Endothelial cell of umbilical vein (primary cell): Measurements from ENCODE around the gene MACF1. TPM values are rescaled to one million over a fixed set of nuclear protein-coding genes. Genes with fewer than 3 reads are reported as not detected.

Experiments
- BruUV-seq: library from RNA; stranded (reverse); fragments of 400-500 nt; replicated peaks from 2 replicates; lab custom pipeline; 2021; lab: Mats Ljungman, UMichigan
- CTCF ChIA-PET: fragments of 300-600, 350-600 bp; sonication (Branson Sonifier 250); formaldehyde crosslinking; loops from one replicate; lab custom pipeline; 2021; ENCODE audit warnings: antibody characterized with exemption, inconsistent platforms; lab: Charles Lee
- POLR2A ChIA-PET: fragments of 300-600, 350-600 bp; sonication (Branson Sonifier 250); formaldehyde crosslinking; loops from one replicate; lab custom pipeline; 2021; ENCODE audit warnings: antibody characterized with exemption, inconsistent platforms; lab: Charles Lee
- DNase-seq: peaks from one replicate; pipeline ENCODE4 v3.0.0-alpha.2; 2011; ENCODE audit warnings: low read depth, low spot score
- FAIRE-seq: peaks from 2 replicates; lab custom pipeline; 2011; peaks lifted over from hg19 to GRCh38; lab: Jason Lieb, UNC
- H2AFZ ChIP-seq: 2 replicates; pipeline ENCODE4 v1.6.0; 2012; ENCODE audit warnings: low read depth, low read length, control low read depth, inconsistent platforms
- H3K27ac ChIP-seq: 2 replicates; pipeline ENCODE4 v1.5.1; 2011; ENCODE audit warnings: low read depth, mild to moderate bottlenecking, control low read depth, low read length, moderate library complexity; ENCODE audit not compliant: insufficient read depth
- H3K27me3 ChIP-seq, 2 experiments: 2 replicates each; pipeline versions ENCODE4 v1.6.0 to v1.6.1; 2011; ENCODE audit warnings: low read length in 2 of 2, mixed read lengths in 1 of 2; ENCODE audit not compliant: control insufficient read depth in 2 of 2, insufficient read depth in 2 of 2
- H3K36me3 ChIP-seq, 2 experiments: 2 replicates in 1 of 2; 3 replicates in 1 of 2; pipeline ENCODE4 v1.5.1; 2011; ENCODE audit warnings: low read length in 2 of 2, mild to moderate bottlenecking in 1 of 2, moderate library complexity in 1 of 2; ENCODE audit not compliant: control insufficient read depth in 2 of 2, insufficient read depth in 2 of 2; ENCODE audit errors: extremely low read depth in 1 of 2
- H3K4me1 ChIP-seq: 3 replicates; pipeline ENCODE4 v1.5.1; 2011; ENCODE audit warnings: mild to moderate bottlenecking, low read length; ENCODE audit not compliant: control insufficient read depth, insufficient read depth; ENCODE audit errors: extremely low read depth
- H3K4me2 ChIP-seq: 2 replicates; pipeline ENCODE4 v1.6.1; 2011; ENCODE audit warnings: low read length, control low read depth, mixed read lengths; ENCODE audit not compliant: insufficient read depth
- H3K4me3 ChIP-seq, 3 experiments: fragments of 200-600 bp in 1 of 3; sonication (generic), shearing (Covaris generic) in 1 of 3; replicated peaks in 1 of 3; 2 replicates each; pipeline ENCODE4 v1.5.1; 2011 to 2016; ENCODE audit warnings: control low read depth in 3 of 3, low read length in 3 of 3, mild to moderate bottlenecking in 2 of 3, inconsistent platforms in 1 of 3, low read depth in 1 of 3, moderate library complexity in 1 of 3; ENCODE audit not compliant: insufficient read depth in 1 of 3
- H3K79me2 ChIP-seq: 2 replicates; pipeline ENCODE4 v1.6.0; 2012; ENCODE audit warnings: low read length, inconsistent platforms; ENCODE audit not compliant: control insufficient read depth, insufficient read depth
- H3K9ac ChIP-seq: replicated peaks from 2 replicates; pipeline ENCODE3; 2011; ENCODE audit warnings: low read length, control low read depth; ENCODE audit not compliant: insufficient read depth; ENCODE audit errors: extremely low read depth
- H3K9me1 ChIP-seq: replicated peaks from 3 replicates; pipeline ENCODE4 v1.6.0; 2011; ENCODE audit warnings: mild to moderate bottlenecking, low read length; ENCODE audit not compliant: control insufficient read depth, insufficient read depth; ENCODE audit errors: extremely low read depth
- H3K9me3 ChIP-seq: replicated peaks from 2 replicates; pipeline ENCODE4 v1.5.1; 2012; ENCODE audit warnings: low read length, inconsistent platforms; ENCODE audit not compliant: control insufficient read depth, insufficient read depth
- H4K20me1 ChIP-seq: replicated peaks from 2 replicates; pipeline ENCODE3; 2011; ENCODE audit warnings: mild to moderate bottlenecking, low read length; ENCODE audit not compliant: control insufficient read depth, insufficient read depth; ENCODE audit errors: extremely low read depth
- CTCF ChIP-seq, 2 donors: IDR thresholded peaks; 1 replicate in 1 of 2; 2 replicates in 1 of 2; pipeline ENCODE4 v1.5.1; 2011; ENCODE audit warnings: low read length in 2 of 2, mild to moderate bottlenecking in 2 of 2, moderate library complexity in 2 of 2, control low read depth in 1 of 2, inconsistent platforms in 1 of 2, low read depth in 1 of 2; ENCODE audit not compliant: insufficient read depth in 1 of 2; ENCODE audit errors: extremely low read depth in 1 of 2
- EZH2 ChIP-seq: IDR thresholded peaks from 2 replicates; pipeline ENCODE4 v1.6.1; 2012; ENCODE audit warnings: borderline replicate concordance, low read depth, mild to moderate bottlenecking, moderate library complexity, low read length, inconsistent platforms; ENCODE audit not compliant: severe bottlenecking
- FOS ChIP-seq: IDR thresholded peaks from 2 replicates; pipeline ENCODE4 v1.6.1; 2011; ENCODE audit warnings: mild to moderate bottlenecking, low read length, moderate library complexity, borderline replicate concordance; ENCODE audit not compliant: insufficient read depth
- GATA2 ChIP-seq: IDR thresholded peaks from 2 replicates; pipeline ENCODE4 v1.7.0; 2011; ENCODE audit warnings: low read depth, mild to moderate bottlenecking, moderate library complexity, mixed read lengths, low read length; ENCODE audit not compliant: insufficient read length, insufficient read depth
- JUN ChIP-seq: IDR thresholded peaks from 2 replicates; pipeline ENCODE4 v1.6.1; 2011; ENCODE audit warnings: borderline replicate concordance, low read depth; ENCODE audit not compliant: insufficient read length, insufficient read depth
- MAX ChIP-seq: IDR thresholded peaks from 2 replicates; pipeline ENCODE4 v1.6.1; 2011; ENCODE audit not compliant: insufficient read depth, insufficient read length
- MYC ChIP-seq: IDR thresholded peaks from one replicate; pipeline ENCODE4 v1.6.1; 2011; ENCODE audit warnings: mild to moderate bottlenecking, low read depth, low read length
- POLR2A ChIP-seq: IDR thresholded peaks from 2 replicates; pipeline ENCODE4 v1.6.1; 2012; ENCODE audit warnings: low read depth, mild to moderate bottlenecking, control low read depth, low read length
- POLR2AphosphoS5 ChIP-seq: IDR thresholded peaks from 2 replicates; pipeline ENCODE4 v1.6.1; 2012; ENCODE audit warnings: low read depth, mild to moderate bottlenecking, control low read depth, low read length, moderate library complexity; ENCODE audit not compliant: insufficient read depth
- dilution Hi-C: fragments of 300-500 bp; cut with MboI; formaldehyde crosslinking; loops from one replicate; pipeline ENCODE4 v1.15.0; 2019; ENCODE audit warnings: low sequenced_read_pairs; ENCODE audit not compliant: extremely low pct_ligation_motif_present
- intact Hi-C: fragments of 100-400 bp; cut with micrococcal nuclease; formaldehyde crosslinking; loops from one replicate; pipeline ENCODE4 v1.10.0; 2022
- polyA plus RNA-seq, 4 experiments: library from polyadenylated mRNA; depleted of rRNA in 3 of 4; stranded (reverse) in 3 of 4; unstranded in 1 of 4; fragments of >200 nt; gene quantifications; 2 replicates each; pipeline versions ENCODE4 v1.2.1 to v1.2.3, GENCODE V29; 2011 to 2012; ENCODE audit warnings: missing spikeins in 1 of 4
- total RNA-seq: library from RNA; stranded (reverse); gene quantifications from 2 replicates; pipeline ENCODE4 v1.2.3, GENCODE V29; 2021

Gene MACF1
- total and polyA plus RNA-seq, 2 donors (not counting 3 experiments of a cell fraction or from before 2014, with no cell fraction given), result 122 to 587 TPM

GRCh38 chr1:39266792-39267191 is 62.3 kb downstream of the MACF1 start:
- FAIRE-seq, result no peak
- no peak for DNase-seq
- TF ChIP-seq MYC (no peak), GATA2 (no peak), EZH2 (no peak), POLR2AphosphoS5 (no peak), POLR2A (no peak), JUN (no peak), CTCF (IDR thresholded peaks at IDR 0.05; ENCODE audit: extremely low read depth in 1 of 2, insufficient read depth in 1 of 2, low read depth in 1 of 2, low read length in 2 of 2) (no peak), FOS (no peak), MAX (no peak)
- Histone ChIP-seq H3K27me3 (no peaks in the 10 kb centered on the region), H3K4me3 (no peak overlapping the region), H4K20me1 (peaks cover 6% of the 10 kb centered on the region), H3K4me2 (no peak overlapping the region), H3K4me1 (peaks cover 19% of the 10 kb centered on the region), H3K9me1 (no peaks in the 10 kb centered on the region), H3K79me2 (peaks cover 92% of the 10 kb centered on the region), H3K27ac (no peak overlapping the region), H3K9me3 (no peaks in the 10 kb centered on the region), H3K36me3 (peaks cover 4% of the 10 kb centered on the region in 2 experiments), H2AFZ (no peak overlapping the region), H3K9ac (no peak overlapping the region)
- intact Hi-C loops (no loop called here), dilution Hi-C loops (no loop called here)
- BruUV-seq, result no TSS peak
- ChIA-PET POLR2A (no interaction called here), CTCF (interaction anchor here (1.2 to 3.3 kb wide), 6 partner anchors 8 to 167 kb away, joined by 3 to 16 read pairs (median 6); partner anchors contain the start of gene MACF1)
